ENCODE data around the gene UNC5C. TPM values are rescaled to one million over a fixed set of nuclear protein-coding genes. Genes with fewer than 3 reads are reported as not detected.

The UNC5C gene
- polyA plus RNA-seq, 1 of the 3 experiments (the other 2 are of a cell fraction): 3.3 TPM

- H3F3A ChIP-seq (replicated peaks; ENCODE audit: insufficient read depth): no peaks in the 10 kb centered on the region
- H3K9me2 ChIP-seq: no peaks in the 10 kb centered on the region
- no peak overlapping the region for H3K9ac ChIP-seq
- no peak overlapping the region for H3K4me2 ChIP-seq
- H3K27ac ChIP-seq (ENCODE audit: low read depth in 2 of 2, low read length in 1 of 2): no peak overlapping the region; a peak in 1 of 4 replicates
- no peaks in the 10 kb centered on the region for H3K27me3 ChIP-seq (ENCODE audit: insufficient read depth)
- peaks cover 0 to 70% of the 10 kb centered on the region in 2 experiments for H3K36me3 ChIP-seq (replicated peaks in 1 of 2; ENCODE audit: control insufficient read depth in 1 of 2, insufficient read depth in 2 of 2, low read length in 1 of 2)
- POLR2A ChIA-PET: no interaction called here
- no peaks in the 10 kb centered on the region; a peak in 1 of 4 replicates for H3K4me1 ChIP-seq (ENCODE audit: control insufficient read depth in 1 of 2, insufficient read depth in 2 of 2, low read depth in 1 of 2, low read length in 1 of 2)
- TF ChIP-seq REST (IDR thresholded peaks at IDR 0.05; ENCODE audit: low read depth, low read length): no peak
- TF ChIP-seq RAD21 (IDR thresholded peaks at IDR 0.05; ENCODE audit: low read length): peak; percentile 52
- TF ChIP-seq USF2 (IDR thresholded peaks at IDR 0.05; ENCODE audit: borderline replicate concordance, low read depth, low read length): no peak
- TF ChIP-seq CTCF (IDR thresholded peaks at IDR 0.05): peak; percentile 33; the same call in 1 of the 2 replicates
- DNase-seq: no peak
- H3K4me3 ChIP-seq (ENCODE audit: low read depth in 2 of 2, low read length in 1 of 2): no peak overlapping the region
- CTCF ChIA-PET: interaction anchor here (0.6 to 2.4 kb wide), 10 partner anchors 9 to 584 kb away, joined by 3 to 10 read pairs (median 3); no protein-coding TSS in a partner anchor
- 52% methylated on average over 5 of the region's 5 CpGs for WGBS (ENCODE audit: low lambda C conversion rate)
- H2AFZ ChIP-seq (ENCODE audit: low read depth): no peak overlapping the region
- H4K20me1 ChIP-seq (ENCODE audit: insufficient read depth): no peaks in the 10 kb centered on the region
- H3K79me2 ChIP-seq (ENCODE audit: insufficient read depth): no peaks in the 10 kb centered on the region
- no peaks in the 10 kb centered on the region for H3K9me3 ChIP-seq
These were observed 343.9 kb downstream of the UNC5C start for GRCh38 chr4:95204873-95205272.

DNA sequence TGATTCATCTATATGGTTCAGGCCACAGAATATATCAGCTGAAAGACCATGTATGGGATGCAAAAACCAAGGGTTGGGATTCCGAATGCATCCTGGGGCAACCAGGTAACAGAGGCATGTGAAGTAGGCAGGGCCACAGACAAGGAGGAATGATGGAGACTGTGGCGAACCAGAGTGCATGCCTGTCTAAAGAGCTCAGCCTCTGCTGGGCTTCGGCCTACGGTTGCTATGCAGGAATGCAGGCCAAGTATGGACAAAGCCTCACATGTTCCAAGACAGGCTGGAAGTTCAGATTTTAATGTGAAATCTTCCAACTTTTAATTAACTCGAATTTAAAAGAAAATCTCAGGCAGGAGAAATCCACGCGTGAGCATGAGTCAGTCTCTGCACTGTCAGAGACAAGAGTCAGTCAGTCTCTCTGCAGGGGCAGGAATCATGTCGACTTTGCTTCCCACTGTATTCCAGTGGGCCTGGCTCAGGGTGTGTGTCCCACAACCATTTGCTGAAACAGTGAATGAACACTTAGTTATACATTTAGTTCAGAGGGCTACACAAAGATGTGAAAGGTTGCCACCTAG is 344.4 kb downstream of the UNC5C start:
- Histone ChIP-seq H3K27ac (ENCODE audit: low read depth in 2 of 2, low read length in 1 of 2) (no peak overlapping the region; a peak in 1 of 4 replicates), H3K27me3 (ENCODE audit: insufficient read depth) (no peaks in the 10 kb centered on the region), H3K4me2 (no peak overlapping the region), H3K9ac (no peak overlapping the region), H3K4me3 (ENCODE audit: low read depth in 2 of 2, low read length in 1 of 2) (no peak overlapping the region), H2AFZ (ENCODE audit: low read depth) (no peak overlapping the region), H3K9me3 (no peaks in the 10 kb centered on the region), H3K79me2 (ENCODE audit: insufficient read depth) (no peaks in the 10 kb centered on the region), H3F3A (replicated peaks; ENCODE audit: insufficient read depth) (no peaks in the 10 kb centered on the region), H3K36me3 (replicated peaks in 1 of 2; ENCODE audit: control insufficient read depth in 1 of 2, insufficient read depth in 2 of 2, low read length in 1 of 2) (peaks cover 0 to 66% of the 10 kb centered on the region in 2 experiments), H4K20me1 (ENCODE audit: insufficient read depth) (no peaks in the 10 kb centered on the region), H3K9me2 (no peaks in the 10 kb centered on the region), H3K4me1 (ENCODE audit: control insufficient read depth in 1 of 2, insufficient read depth in 2 of 2, low read depth in 1 of 2, low read length in 1 of 2) (no peaks in the 10 kb centered on the region; a peak in 1 of 4 replicates)
- WGBS (ENCODE audit: low lambda C conversion rate): 86% methylated on average over 8 of the region's 8 CpGs
- POLR2A ChIA-PET: no interaction called here
- CTCF ChIA-PET: interaction anchor here (0.6 to 2.4 kb wide), 10 partner anchors 10 to 583 kb away, joined by 3 to 10 read pairs (median 3); no protein-coding TSS in a partner anchor
- no peak for DNase-seq
- TF ChIP-seq USF2 (IDR thresholded peaks at IDR 0.05; ENCODE audit: borderline replicate concordance, low read depth, low read length): no peak
- TF ChIP-seq RXRA (IDR thresholded peaks at IDR 0.05; ENCODE audit: borderline replicate concordance, low read depth): no peak
- TF ChIP-seq TAF1 (IDR thresholded peaks at IDR 0.05; ENCODE audit: borderline replicate concordance, low read depth, low read length): no peak
- no peak for TF ChIP-seq JUND (IDR thresholded peaks at IDR 0.05)
- TF ChIP-seq GATA2 (CRISPR knock-in tag; IDR thresholded peaks at IDR 0.05): no peak
- TF ChIP-seq, protein P1, sequence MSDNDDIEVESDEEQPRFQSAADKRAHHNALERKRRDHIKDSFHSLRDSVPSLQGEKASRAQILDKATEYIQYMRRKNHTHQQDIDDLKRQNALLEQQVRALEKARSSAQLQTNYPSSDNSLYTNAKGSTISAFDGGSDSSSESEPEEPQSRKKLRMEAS (IDR thresholded peaks at IDR 0.05; ENCODE audit: low read depth): no peak
- TF ChIP-seq POLR2AphosphoS5 (IDR thresholded peaks at IDR 0.05; ENCODE audit: low read depth, low read length): no peak
- TF ChIP-seq, protein P2, sequence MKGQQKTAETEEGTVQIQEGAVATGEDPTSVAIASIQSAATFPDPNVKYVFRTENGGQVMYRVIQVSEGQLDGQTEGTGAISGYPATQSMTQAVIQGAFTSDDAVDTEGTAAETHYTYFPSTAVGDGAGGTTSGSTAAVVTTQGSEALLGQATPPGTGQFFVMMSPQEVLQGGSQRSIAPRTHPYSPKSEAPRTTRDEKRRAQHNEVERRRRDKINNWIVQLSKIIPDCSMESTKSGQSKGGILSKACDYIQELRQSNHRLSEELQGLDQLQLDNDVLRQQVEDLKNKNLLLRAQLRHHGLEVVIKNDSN (IDR thresholded peaks at IDR 0.05; ENCODE audit: borderline replicate concordance, low read depth): no peak
- TF ChIP-seq FOXM1 (IDR thresholded peaks at IDR 0.05; ENCODE audit: low read depth): no peak
- no peak for TF ChIP-seq CTCF (IDR thresholded peaks at IDR 0.05)
- TF ChIP-seq TEAD4 (IDR thresholded peaks at IDR 0.05; ENCODE audit: borderline replicate concordance, insufficient read depth): no peak
- TF ChIP-seq GABPA (IDR thresholded peaks at IDR 0.05; ENCODE audit: low read depth): no peak
